ENCODE data around the gene ENO2. TPM values are rescaled to one million over a fixed set of nuclear protein-coding genes. Genes with fewer than 3 reads are reported as not detected.
"Not testable (repeated sequence)": the region's sequence is repeated elsewhere in the genome, so short reads cannot be mapped to it uniquely, and the experiment has no call there.

The ENO2 gene
- total RNA-seq, 2 experiments from 2014 or later, result 315 to 330 TPM

DNA sequence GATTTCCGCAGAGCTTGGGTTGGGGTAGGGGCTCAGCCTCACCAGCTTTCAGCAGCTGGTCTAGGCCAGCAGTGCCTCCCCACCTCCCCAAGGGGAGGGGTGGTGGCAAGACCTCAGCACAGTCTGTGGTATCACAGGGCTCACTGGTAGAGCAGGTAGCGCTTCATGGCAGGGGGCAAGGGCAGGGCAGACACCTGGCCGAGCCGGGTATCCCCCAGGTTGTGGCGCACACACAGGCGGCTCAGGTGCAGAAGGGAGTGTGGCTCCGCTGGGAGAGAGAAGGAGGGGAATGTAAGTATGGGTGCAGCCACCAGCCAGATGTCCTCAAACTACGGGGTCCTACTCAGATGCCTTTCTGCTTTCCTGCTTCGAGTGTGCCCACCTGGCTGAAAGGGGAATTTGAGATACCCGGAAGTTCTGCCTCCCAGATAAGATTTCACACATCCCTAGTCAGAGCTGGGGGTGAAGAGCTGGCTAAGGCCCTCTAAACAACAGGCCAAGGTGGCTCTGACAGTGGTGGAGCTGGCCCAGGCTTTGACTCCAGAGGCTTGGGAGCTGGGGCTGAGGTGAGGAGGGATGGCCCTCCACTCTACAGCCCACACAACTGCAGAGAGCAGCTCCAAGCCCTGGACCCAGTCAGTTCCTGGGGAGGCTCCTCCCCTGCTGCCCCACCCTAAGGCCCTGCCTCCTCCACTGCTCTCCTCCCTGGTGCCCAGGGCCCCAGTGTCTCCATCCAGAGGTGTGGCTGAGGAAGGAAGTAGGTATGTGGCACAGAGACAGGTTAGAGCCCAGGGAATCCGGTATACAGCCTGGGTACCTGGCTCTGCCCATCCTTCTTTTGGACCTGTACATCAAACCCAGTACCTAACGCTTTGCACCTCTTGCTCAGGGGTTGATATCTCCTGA, 43.1 kb upstream of the ENO2 start:
- H3K9me3 Mint-ChIP-seq, result no peaks in the 10 kb centered on the region

GRCh38 chr12:6872073-6873048, 42.0 kb upstream of the ENO2 start:
- CTCF ChIA-PET, result interaction anchor here (0.7 to 9.5 kb wide), 54 partner anchors 7 to 429 kb away, joined by 3 to 124 read pairs (median 4); partner anchors contain the start of genes ATN1, C12orf57, CDCA3 and COPS7A

More for the DNA sequence above, 43.1 kb upstream of the ENO2 start:
- TF ChIP-seq, protein P1, sequence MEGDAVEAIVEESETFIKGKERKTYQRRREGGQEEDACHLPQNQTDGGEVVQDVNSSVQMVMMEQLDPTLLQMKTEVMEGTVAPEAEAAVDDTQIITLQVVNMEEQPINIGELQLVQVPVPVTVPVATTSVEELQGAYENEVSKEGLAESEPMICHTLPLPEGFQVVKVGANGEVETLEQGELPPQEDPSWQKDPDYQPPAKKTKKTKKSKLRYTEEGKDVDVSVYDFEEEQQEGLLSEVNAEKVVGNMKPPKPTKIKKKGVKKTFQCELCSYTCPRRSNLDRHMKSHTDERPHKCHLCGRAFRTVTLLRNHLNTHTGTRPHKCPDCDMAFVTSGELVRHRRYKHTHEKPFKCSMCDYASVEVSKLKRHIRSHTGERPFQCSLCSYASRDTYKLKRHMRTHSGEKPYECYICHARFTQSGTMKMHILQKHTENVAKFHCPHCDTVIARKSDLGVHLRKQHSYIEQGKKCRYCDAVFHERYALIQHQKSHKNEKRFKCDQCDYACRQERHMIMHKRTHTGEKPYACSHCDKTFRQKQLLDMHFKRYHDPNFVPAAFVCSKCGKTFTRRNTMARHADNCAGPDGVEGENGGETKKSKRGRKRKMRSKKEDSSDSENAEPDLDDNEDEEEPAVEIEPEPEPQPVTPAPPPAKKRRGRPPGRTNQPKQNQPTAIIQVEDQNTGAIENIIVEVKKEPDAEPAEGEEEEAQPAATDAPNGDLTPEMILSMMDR (IDR thresholded peaks at IDR 0.05), result no peak
- peak overlapping the region; percentile 89 for H3K27ac Mint-ChIP-seq
- POLR2A ChIA-PET, result interaction anchor here (0.6 to 13.0 kb wide), 20 partner anchors 11 to 118 kb away, joined by 3 to 218 read pairs (median 5); partner anchors contain the start of genes C12orf57, CDCA3, LRRC23 and MLF2
- peak; percentile 66 for DNase-seq
- H3K27me3 Mint-ChIP-seq, result no peaks in the 10 kb centered on the region
- CTCF ChIA-PET, result interaction anchor here (0.6 to 9.5 kb wide), 20 partner anchors 10 to 241 kb away, joined by 3 to 124 read pairs (median 7); partner anchors contain the start of genes C12orf57, CDCA3, LPAR5 and MLF2
- ATAC-seq, result peak; percentile 21
- peaks cover 53% of the 10 kb centered on the region for H3K4me1 Mint-ChIP-seq (ENCODE audit: low read depth)
- H3K4me3 Mint-ChIP-seq, result peak overlapping the region; percentile 91
- H3K36me3 Mint-ChIP-seq (ENCODE audit: low read depth), result peaks cover 67% of the 10 kb centered on the region
- intact Hi-C loops (cut with micrococcal nuclease), result no loop called here

GRCh38 chr12:6873094-6874014, 41.0 kb upstream of the ENO2 start, which contains the start of gene SPSB2:
SPSB2 (minus strand) TSS chr12:6873303; CDS start chr12:6872901, 402 bp downstream.
- ATAC-seq (peak; percentile 82), DNase-seq (peak; percentile 99)
- Mint-ChIP-seq H3K4me1 (ENCODE audit: low read depth) (peaks cover 45% of the 10 kb centered on the region), H3K9me3 (no peaks in the 10 kb centered on the region), H3K27me3 (no peaks in the 10 kb centered on the region), H3K27ac (peak within 1 kb of the TSS; percentile 89), H3K4me3 (peak within 1 kb of the TSS; percentile 91), H3K36me3 (ENCODE audit: low read depth) (peaks cover 63% of the 10 kb centered on the region)
- POLR2A ChIA-PET, result interaction anchor here (0.7 to 13.0 kb wide), 23 partner anchors 9 to 339 kb away, joined by 3 to 218 read pairs (median 6); partner anchors contain the start of genes C12orf57, C1RL, CDCA3 and COPS7A
- CTCF ChIA-PET, result interaction anchor here (0.7 to 9.5 kb wide), 47 partner anchors 8 to 430 kb away, joined by 3 to 124 read pairs (median 4); partner anchors contain the start of genes ATN1, CDCA3, COPS7A and ENO2
- TF ChIP-seq, protein P1 (IDR thresholded peaks at IDR 0.05), result no peak
- intact Hi-C loops (cut with micrococcal nuclease), result no loop called here

More at GRCh38 chr12:6872073-6873048, 42.0 kb upstream of the ENO2 start:
- H3K27ac Mint-ChIP-seq, result peak overlapping the region; percentile 89
- H3K36me3 Mint-ChIP-seq (ENCODE audit: low read depth), result peaks cover 68% of the 10 kb centered on the region
- TF ChIP-seq, protein P1 (IDR thresholded peaks at IDR 0.05), result peak; percentile 87
- intact Hi-C loops (cut with micrococcal nuclease), result no loop called here
- H3K4me3 Mint-ChIP-seq, result peak overlapping the region; percentile 91
- H3K27me3 Mint-ChIP-seq, result no peaks in the 10 kb centered on the region
- POLR2A ChIA-PET, result interaction anchor here (0.5 to 13.0 kb wide), 34 partner anchors 9 to 429 kb away, joined by 3 to 218 read pairs (median 4); partner anchors contain the start of genes C12orf57, C1RL, CDCA3 and COPS7A
- ATAC-seq (peak; percentile 35), DNase-seq (peak; percentile 88)
- H3K9me3 Mint-ChIP-seq, result no peaks in the 10 kb centered on the region
- H3K4me1 Mint-ChIP-seq (ENCODE audit: low read depth), result peaks cover 45% of the 10 kb centered on the region

DNA sequence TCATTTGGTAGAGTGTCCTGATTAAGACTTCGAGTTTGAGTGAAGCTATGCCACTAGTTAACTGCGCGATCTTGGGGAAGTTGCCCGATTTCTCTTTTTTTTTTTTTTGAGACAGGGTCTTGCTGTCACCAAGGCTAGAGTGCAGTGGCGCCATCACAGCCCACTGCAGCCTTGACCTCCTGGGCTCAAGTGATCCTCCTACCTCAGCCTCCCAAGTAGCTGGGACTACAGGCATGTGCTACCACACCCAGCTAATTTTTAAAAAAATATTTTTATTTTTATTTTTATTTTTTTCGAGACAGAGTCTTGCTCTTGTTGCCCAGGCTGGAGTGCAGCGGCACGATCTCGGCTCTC, 40.4 kb upstream of the ENO2 start:
- Mint-ChIP-seq H3K4me1 (ENCODE audit: low read depth) (peaks cover 40% of the 10 kb centered on the region), H3K36me3 (ENCODE audit: low read depth) (peaks cover 56% of the 10 kb centered on the region)
- intact Hi-C loops (cut with micrococcal nuclease), result not testable (repeated sequence)

DNA sequence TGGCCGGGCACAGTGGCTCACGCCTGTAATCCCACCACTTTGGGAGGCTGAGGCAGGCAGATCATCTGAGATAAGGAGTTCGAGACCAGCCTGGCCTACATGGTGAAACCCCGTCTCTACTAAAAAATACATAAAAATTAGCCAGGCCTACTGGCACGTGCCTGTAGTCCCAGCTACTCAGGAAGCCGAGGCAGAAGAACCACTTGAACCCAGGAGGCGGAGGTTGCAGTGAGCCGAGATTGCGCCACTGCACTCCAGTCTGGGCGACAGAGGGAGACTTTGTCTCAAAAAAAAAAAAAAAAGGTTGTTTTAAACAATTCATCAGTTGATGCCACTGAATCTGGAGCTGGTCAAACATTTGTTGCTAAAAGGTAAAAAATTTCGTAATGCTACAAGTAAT, 34.6 kb upstream of the ENO2 start:
- ATAC-seq; H3K27ac Mint-ChIP-seq; DNase-seq; H3K4me3 Mint-ChIP-seq; H3K27me3 Mint-ChIP-seq; H3K9me3 Mint-ChIP-seq; H3K4me1 Mint-ChIP-seq (ENCODE audit: low read depth); intact Hi-C loops (cut with micrococcal nuclease): not testable (repeated sequence)
- CTCF ChIA-PET, result interaction anchor here (1.4 to 2.0 kb wide), 3 partner anchors 10 to 13 kb away, joined by 3 to 6 read pairs (median 3); partner anchors contain the start of gene TPI1
- peaks cover 15% of the 10 kb centered on the region for H3K36me3 Mint-ChIP-seq (ENCODE audit: low read depth)
- POLR2A ChIA-PET, result interaction anchor here (1.1 to 6.6 kb wide), 4 partner anchors 9 to 80 kb away, joined by 3 to 79 read pairs (median 8); partner anchors contain the start of genes SPSB2 and TPI1

More for the DNA sequence above, 40.4 kb upstream of the ENO2 start:
- ChIA-PET POLR2A (interaction anchor here (0.9 to 13.0 kb wide), 7 partner anchors 8 to 70 kb away, joined by 3 to 218 read pairs (median 17); partner anchors contain the start of genes C12orf57, CDCA3, LRRC23 and RNU7-1), CTCF (interaction anchor here (0.8 to 3.7 kb wide), 5 partner anchors 9 to 237 kb away, joined by 3 to 30 read pairs (median 4); partner anchors contain the start of gene MLF2)
- DNase-seq, ATAC-seq, H3K9me3 Mint-ChIP-seq, H3K27me3 Mint-ChIP-seq: not testable (repeated sequence)
- H3K4me3 Mint-ChIP-seq, result peak overlapping the region; percentile 91
- H3K27ac Mint-ChIP-seq, result peak overlapping the region; percentile 78
